Cardiac muscle cell (in vitro differentiated cells and primary cell): ENCODE data around the gene CR1L. TPM values are rescaled to one million over a fixed set of nuclear protein-coding genes. Genes with fewer than 3 reads are reported as not detected.
"Not testable (repeated sequence)": the region's sequence is repeated elsewhere in the genome, so short reads cannot be mapped to it uniquely, and the experiment has no call there.

Source experiments
- DNase-seq, 2 donors: peaks; one replicate each; pipeline versions ENCODE4 v3.0.0 to v3.0.0-alpha.2; 2010 to 2017; ENCODE audit warnings: low read depth in 1 of 2, low spot score in 1 of 2
- H3K27ac ChIP-seq: fragments of 200-600 bp; sonication (generic); 2 replicates; pipeline ENCODE4 v1.5.1; 2016
- H3K27me3 ChIP-seq: fragments of 200-600 bp; sonication (generic); 2 replicates; pipeline ENCODE4 v1.6.0; 2016; ENCODE audit warnings: control low read depth
- H3K36me3 ChIP-seq: fragments of 200-600 bp; sonication (generic); 2 replicates; pipeline ENCODE4 v1.5.1; 2016; ENCODE audit warnings: control low read depth
- H3K4me1 ChIP-seq: fragments of 200-600 bp; sonication (generic); 2 replicates; pipeline ENCODE4 v1.8.1; 2017; ENCODE audit warnings: low read depth, mild to moderate bottlenecking, mixed run types
- H3K4me3 ChIP-seq: fragments of 200-600 bp; sonication (generic); 2 replicates; pipeline ENCODE4 v1.5.1; 2016; ENCODE audit warnings: mild to moderate bottlenecking
- H3K9me3 ChIP-seq: fragments of 200-600 bp; sonication (generic); 2 replicates; pipeline ENCODE4 v1.5.1; 2017; ENCODE audit warnings: low read depth, mild to moderate bottlenecking, control low read depth
- CTCF ChIP-seq: IDR thresholded peaks from 2 replicates; pipeline ENCODE4 v1.5.1; 2012; ENCODE audit warnings: low read depth, mild to moderate bottlenecking, low read length
- polyA plus RNA-seq: library from polyadenylated mRNA; unstranded; fragments of >200 nt; fragmentation: Nextera tagmentation; extraction: Ambion mirVana; gene quantifications from 2 replicates; pipeline ENCODE4 v1.2.1, GENCODE V29; 2016
- total RNA-seq: library from RNA; depleted of rRNA; stranded (reverse); fragments of >200 nt; gene quantifications from 2 replicates; pipeline ENCODE4 v1.2.3, GENCODE V29; 2016

CR1L gene
- total and polyA plus RNA-seq, 2 experiments from 2014 or later, result not detected

- no peaks in the 10 kb centered on the region for H3K27me3 ChIP-seq
Observed at GRCh38 chr1:207691010-207691409, 46.1 kb downstream of the CR1L start.

GRCh38 chr1:207691841-207692240 lies 46.9 kb downstream of the CR1L start:
- H3K36me3 ChIP-seq, result no peaks in the 10 kb centered on the region
- H3K9me3 ChIP-seq, result no peaks in the 10 kb centered on the region
- H3K4me3 ChIP-seq, result no peak overlapping the region
- DNase-seq, result no peak
- no peaks in the 10 kb centered on the region for H3K4me1 ChIP-seq
- TF ChIP-seq CTCF, result no peak
- no peaks in the 10 kb centered on the region for H3K27me3 ChIP-seq
- H3K27ac ChIP-seq, result no peak overlapping the region

More at GRCh38 chr1:207691010-207691409, 46.1 kb downstream of the CR1L start:
- Histone ChIP-seq H3K4me1 (no peaks in the 10 kb centered on the region), H3K4me3 (no peak overlapping the region), H3K36me3 (no peaks in the 10 kb centered on the region), H3K27ac (no peak overlapping the region), H3K9me3 (no peaks in the 10 kb centered on the region)
- DNase-seq, result no peak
- TF ChIP-seq CTCF, result no peak

- H3K9me3 ChIP-seq, H3K36me3 ChIP-seq, H3K4me1 ChIP-seq, H3K27me3 ChIP-seq, H3K4me3 ChIP-seq, DNase-seq, H3K27ac ChIP-seq: not testable (repeated sequence)
Observed at GRCh38 chr1:207692291-207692690, 47.4 kb downstream of the CR1L start.

- DNase-seq, result no peak
- H3K9me3 ChIP-seq, result no peaks in the 10 kb centered on the region
- no peaks in the 10 kb centered on the region for H3K27me3 ChIP-seq
- H3K4me1 ChIP-seq, result no peaks in the 10 kb centered on the region
- TF ChIP-seq CTCF, result no peak
- no peak overlapping the region for H3K27ac ChIP-seq
- no peaks in the 10 kb centered on the region for H3K36me3 ChIP-seq
- no peak overlapping the region for H3K4me3 ChIP-seq
Observed at GRCh38 chr1:207695891-207696290, 51.0 kb downstream of the CR1L start.

- TF ChIP-seq CTCF, result peak; percentile 77
- Histone ChIP-seq H3K4me3 (no peak overlapping the region), H3K9me3 (no peaks in the 10 kb centered on the region), H3K4me1 (no peaks in the 10 kb centered on the region), H3K27me3 (no peaks in the 10 kb centered on the region), H3K36me3 (no peaks in the 10 kb centered on the region), H3K27ac (no peak overlapping the region)
- peak; percentile 75 to 76 for DNase-seq
Observed at GRCh38 chr1:207698822-207699483, 54.0 kb downstream of the CR1L start.

GRCh38 chr1:207702317-207702716 lies 57.4 kb downstream of the CR1L start:
- no peak overlapping the region for H3K27ac ChIP-seq
- no peaks in the 10 kb centered on the region for H3K27me3 ChIP-seq
- H3K36me3 ChIP-seq, result no peaks in the 10 kb centered on the region
- H3K4me1 ChIP-seq, result no peaks in the 10 kb centered on the region
- peak in 1 of 2 donors; percentile 20 for DNase-seq
- no peaks in the 10 kb centered on the region for H3K9me3 ChIP-seq
- no peak overlapping the region for H3K4me3 ChIP-seq
- no peak for TF ChIP-seq CTCF
